Gastrocnemius medialis (tissue), 4 donors: ENCODE measurements around the gene MTMR11.

Experiments
- POLR2A ChIP-seq, 2 donors: fragments of 450-650 bp; IDR thresholded peaks; one replicate each; pipeline ENCODE4 v1.6.1; 2017; ENCODE audit warnings: antibody characterized with exemption in 2 of 2, mild to moderate bottlenecking in 2 of 2, moderate library complexity in 2 of 2
- TF ChIP-seq, protein P1 (sequence below), 5 experiments: fragments of 450-650 bp in 3 of 5; fragments of 200-600 bp in 2 of 5; sonication (generic) in 2 of 5; IDR thresholded peaks in 4 of 5; conservative IDR thresholded peaks in 1 of 5; 1 replicate in 4 of 5; 2 replicates in 1 of 5; pipeline ENCODE4 v1.5.1; 2016 to 2019; ENCODE audit warnings: antibody characterized with exemption in 5 of 5, mild to moderate bottlenecking in 3 of 5, moderate library complexity in 3 of 5

DNA sequence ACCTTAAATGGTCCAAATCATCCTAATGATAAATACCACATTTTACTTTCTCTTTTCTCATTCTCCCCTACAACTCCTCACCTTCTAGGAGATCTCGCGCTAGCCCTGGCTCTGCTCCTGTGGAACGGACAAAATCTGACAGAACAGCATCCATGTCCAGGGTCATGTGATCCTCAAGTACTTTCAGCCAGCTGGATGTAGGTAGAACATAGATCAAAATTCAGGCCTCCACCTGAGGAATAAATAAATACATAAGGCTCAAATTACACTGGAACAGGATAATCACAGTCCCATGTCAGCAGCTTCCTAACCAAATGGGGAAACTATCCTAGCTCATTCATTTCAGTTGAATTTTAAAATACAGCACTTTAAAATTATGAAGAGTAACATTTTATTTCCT is 40.7 kb upstream of the MTMR11 start:
- TF ChIP-seq, protein P1, sequence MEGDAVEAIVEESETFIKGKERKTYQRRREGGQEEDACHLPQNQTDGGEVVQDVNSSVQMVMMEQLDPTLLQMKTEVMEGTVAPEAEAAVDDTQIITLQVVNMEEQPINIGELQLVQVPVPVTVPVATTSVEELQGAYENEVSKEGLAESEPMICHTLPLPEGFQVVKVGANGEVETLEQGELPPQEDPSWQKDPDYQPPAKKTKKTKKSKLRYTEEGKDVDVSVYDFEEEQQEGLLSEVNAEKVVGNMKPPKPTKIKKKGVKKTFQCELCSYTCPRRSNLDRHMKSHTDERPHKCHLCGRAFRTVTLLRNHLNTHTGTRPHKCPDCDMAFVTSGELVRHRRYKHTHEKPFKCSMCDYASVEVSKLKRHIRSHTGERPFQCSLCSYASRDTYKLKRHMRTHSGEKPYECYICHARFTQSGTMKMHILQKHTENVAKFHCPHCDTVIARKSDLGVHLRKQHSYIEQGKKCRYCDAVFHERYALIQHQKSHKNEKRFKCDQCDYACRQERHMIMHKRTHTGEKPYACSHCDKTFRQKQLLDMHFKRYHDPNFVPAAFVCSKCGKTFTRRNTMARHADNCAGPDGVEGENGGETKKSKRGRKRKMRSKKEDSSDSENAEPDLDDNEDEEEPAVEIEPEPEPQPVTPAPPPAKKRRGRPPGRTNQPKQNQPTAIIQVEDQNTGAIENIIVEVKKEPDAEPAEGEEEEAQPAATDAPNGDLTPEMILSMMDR (IDR thresholded peaks at IDR 0.05 in 4 of 5, conservative IDR thresholded peaks at IDR 0.05 in 1 of 5): no peak
- no peak for TF ChIP-seq POLR2A (IDR thresholded peaks at IDR 0.05)
